ENCODE measurements around the gene FBXO8.

- TF ChIP-seq CTCF (IDR thresholded peaks at IDR 0.05) (no peak), NR3C1 (CRISPR knock-in tag; conservative IDR thresholded peaks at IDR 0.05; ENCODE audit: low read depth) (no peak), GABPB1 (CRISPR knock-in tag; IDR thresholded peaks at IDR 0.05) (no peak), NFE2L1 (CRISPR knock-in tag; IDR thresholded peaks at IDR 0.05) (no peak), NR2C2 (CRISPR knock-in tag; IDR thresholded peaks at IDR 0.05) (no peak), AFF4 (CRISPR knock-in tag; IDR thresholded peaks at IDR 0.05; ENCODE audit: borderline replicate concordance) (no peak)
These were observed 92.5 kb downstream of the FBXO8 start for GRCh38 chr4:174190832-174191500.

Measured in WTC11 (cell line).